HepG2 (cell line): ENCODE data around the gene CMTM1. TPM values are rescaled to one million over a fixed set of nuclear protein-coding genes. Genes with fewer than 3 reads are reported as not detected.
A peak's percentile ranks its signal among the peaks of the same experiment; 100 is the strongest.

Experiments used
- ATAC-seq: fragments of 200-7000 bp; cut with Tn5 transposase; 3 replicates; pipeline ENCODE4 v1.9.1; 2020; ENCODE audit warnings: mild to moderate bottlenecking, moderate library complexity
- BruUV-seq: library from RNA; stranded (reverse); fragments of 400-500 nt; replicated peaks from 2 replicates; lab custom pipeline; 2021; lab: Mats Ljungman, UMichigan
- CTCF ChIA-PET: fragments of 300-600 bp; formaldehyde crosslinking; extraction: SDS; loops from one replicate; lab custom pipeline; 2021; ENCODE audit warnings: low total read pairs, inconsistent platforms, low intra/inter-chr PET ratio; lab: Yijun Ruan, JAX
- POLR2A ChIA-PET: fragments of 350-600 bp; sonication (Branson Sonifier 250); formaldehyde crosslinking; loops from one replicate; lab custom pipeline; 2020; ENCODE audit warnings: antibody characterized with exemption, inconsistent platforms; lab: Yijun Ruan, JAX
- DNase-seq: peaks from one replicate; pipeline ENCODE4 v3.0.0-alpha.2; 2015; ENCODE audit warnings: low spot score
- FAIRE-seq: peaks from 3 replicates; lab custom pipeline; 2011; peaks lifted over from hg19 to GRCh38; lab: Jason Lieb, UNC
- H2AFZ ChIP-seq: one replicate; pipeline ENCODE4 v1.6.1; 2011; ENCODE audit warnings: low read length, inconsistent platforms
- H3K27ac ChIP-seq: fragments of 300-600 bp; 3 replicates; pipeline ENCODE4 v1.8.0; 2011; ENCODE audit warnings: mixed run types, mild to moderate bottlenecking, mixed read lengths, low read length, inconsistent platforms; ENCODE audit not compliant: insufficient read depth; ENCODE audit errors: extremely low read length
- H3K27me3 ChIP-seq, 2 experiments: fragments of 200-600 bp in 1 of 2; 2 replicates in 1 of 2; 3 replicates in 1 of 2; pipeline versions ENCODE4 v1.6.0 to v1.8.0; 2011; ENCODE audit warnings: low read length in 2 of 2, mild to moderate bottlenecking in 2 of 2, moderate library complexity in 2 of 2, inconsistent platforms in 1 of 2; ENCODE audit not compliant: insufficient read depth in 2 of 2, control insufficient read depth in 1 of 2
- H3K36me3 ChIP-seq, 2 experiments: fragments of 200-600 bp in 1 of 2; replicated peaks in 1 of 2; 2 replicates in 1 of 2; 3 replicates in 1 of 2; pipeline versions ENCODE4 v1.5.1 to v1.8.0; 2011; ENCODE audit warnings: low read length in 2 of 2, inconsistent platforms in 1 of 2; ENCODE audit not compliant: insufficient read depth in 2 of 2, control insufficient read depth in 1 of 2
- H3K4me1 ChIP-seq: 2 replicates; pipeline ENCODE4 v1.5.1; 2012; ENCODE audit warnings: low read length, inconsistent platforms; ENCODE audit not compliant: insufficient read depth
- H3K4me2 ChIP-seq: 2 replicates; pipeline ENCODE4 v1.6.0; 2011; ENCODE audit warnings: low read depth, low read length, inconsistent platforms
- H3K4me3 ChIP-seq, 3 experiments: fragments of 200-600 bp in 1 of 3; sonication (generic), shearing (Covaris generic) in 1 of 3; replicated peaks in 1 of 3; 2 replicates each; pipeline ENCODE4 v1.5.1; 2011 to 2016; ENCODE audit warnings: low read length in 3 of 3, inconsistent platforms in 2 of 3, low read depth in 2 of 3, mild to moderate bottlenecking in 2 of 3, control low read depth in 1 of 3, mixed read lengths in 1 of 3; ENCODE audit not compliant: insufficient read depth in 1 of 3
- H3K79me2 ChIP-seq: one replicate; pipeline ENCODE4 v1.6.1; 2011; ENCODE audit warnings: low read length, inconsistent platforms; ENCODE audit not compliant: insufficient read depth
- H3K9ac ChIP-seq: 2 replicates; pipeline ENCODE4 v1.6.0; 2011; ENCODE audit warnings: mild to moderate bottlenecking, low read depth, low read length, inconsistent platforms; ENCODE audit not compliant: insufficient read depth
- H3K9me3 ChIP-seq: 2 replicates; pipeline ENCODE4 v1.5.1; 2012; ENCODE audit warnings: mild to moderate bottlenecking, low read length
- H4K20me1 ChIP-seq: 2 replicates; pipeline ENCODE4 v1.6.0; 2011; ENCODE audit warnings: inconsistent platforms, mild to moderate bottlenecking, low read length, moderate library complexity; ENCODE audit not compliant: insufficient read depth
- ADNP ChIP-seq: sonication (generic); formaldehyde crosslinking; IDR thresholded peaks from 2 replicates; pipeline ENCODE4 v1.4.0; 2020; ENCODE audit warnings: missing genetic modification reagents
- AHR ChIP-seq: IDR thresholded peaks from 2 replicates; pipeline ENCODE4 v1.6.1; 2018; ENCODE audit warnings: missing genetic modification reagents, missing compliant biosample characterization
- FOXJ3 ChIP-seq: sonication (generic); formaldehyde crosslinking; IDR thresholded peaks from 2 replicates; pipeline ENCODE4 v1.4.0; 2020; ENCODE audit warnings: missing genetic modification reagents, mild to moderate bottlenecking, borderline replicate concordance
- FOXK1 ChIP-seq: sonication (generic); formaldehyde crosslinking; IDR thresholded peaks from 2 replicates; pipeline ENCODE4 v1.4.0; 2020; ENCODE audit warnings: low read depth, missing genetic modification reagents, borderline replicate concordance
- HIVEP1 ChIP-seq: sonication (generic); formaldehyde crosslinking; IDR thresholded peaks from 2 replicates; pipeline ENCODE4 v1.4.0; 2020; ENCODE audit warnings: mild to moderate bottlenecking, missing genetic modification reagents
- PHF8 ChIP-seq: sonication (generic); formaldehyde crosslinking; IDR thresholded peaks from 2 replicates; pipeline ENCODE4 v1.5.0; 2020; ENCODE audit warnings: missing genetic modification reagents
- ZBTB10 ChIP-seq: sonication (generic); formaldehyde crosslinking; IDR thresholded peaks from 2 replicates; pipeline ENCODE4 v1.4.0; 2020; ENCODE audit warnings: missing genetic modification reagents, borderline replicate concordance
- ZBTB7A ChIP-seq: sonication (generic); formaldehyde crosslinking; IDR thresholded peaks from 2 replicates; pipeline ENCODE4 v1.8.0; 2022; ENCODE audit warnings: mild to moderate bottlenecking, missing genetic modification reagents
- ZNF24 ChIP-seq: fragments of 450-650 bp; IDR thresholded peaks from 2 replicates; pipeline ENCODE4 v1.6.1; 2017; ENCODE audit warnings: antibody characterized with exemption, mild to moderate bottlenecking
- ZNF350 ChIP-seq: sonication (generic); formaldehyde crosslinking; IDR thresholded peaks from 2 replicates; pipeline ENCODE4 v1.4.0; 2020; ENCODE audit warnings: mild to moderate bottlenecking, low read depth, missing genetic modification reagents, borderline replicate concordance
- ZNF512B ChIP-seq: sonication (generic); formaldehyde crosslinking; IDR thresholded peaks from 2 replicates; pipeline ENCODE4 v1.5.1; 2020; ENCODE audit warnings: missing genetic modification reagents, mild to moderate bottlenecking, borderline replicate concordance
- WGBS: methylation state at CpG from one replicate; pipeline ENCODE4 v1.1.6; 2017; ENCODE audit warnings: low lambda C conversion rate; 5-methylcytosine and 5-hydroxymethylcytosine counted together
- in situ Hi-C: cut with HindIII; loops from 2 replicates; pipeline ENCODE4 v1.10.0; 2017; ENCODE audit warnings: low pct_unique_long_range_greater_than_20kb; ENCODE audit not compliant: extremely low pct_ligation_motif_present
- intact Hi-C: fragments of 100-400 bp; cut with micrococcal nuclease; formaldehyde crosslinking; loops from one replicate; pipeline ENCODE4 v1.10.0; 2022; ENCODE audit not compliant: unreplicated experiment
- polyA plus RNA-seq, 8 experiments: library from polyadenylated mRNA; depleted of rRNA in 3 of 8; stranded (reverse) in 7 of 8; unstranded in 1 of 8; fragments of >200 nt; fragmentation: Illumina TruSeq in 4 of 8; extraction: Trizol in 4 of 8; gene quantifications; 2 replicates each; pipeline versions ENCODE4 v1.2.1 to v1.2.3, GENCODE V29; 2011 to 2016; ENCODE audit warnings: low read depth in 4 of 8, missing spikeins in 1 of 8, mixed read lengths in 1 of 8; ENCODE audit not compliant: insufficient read depth in 1 of 8
- total RNA-seq, 5 experiments: library from RNA; depleted of rRNA; stranded (reverse); fragments of >200 nt; fragmentation: Illumina TruSeq; extraction: Trizol; gene quantifications; 2 replicates each; pipeline ENCODE4 v1.2.3, GENCODE V29; 2016; ENCODE audit warnings: low read depth in 1 of 5

The CMTM1 gene
- total and polyA plus RNA-seq, 2 of the 13 experiments (the other 11 are each of a cell fraction or from before 2014, with no cell fraction given) = 1.7 to 2.9 TPM

GRCh38 chr16:66516509-66516807 is 49.8 kb upstream of the CMTM1 start (continued):
- TF ChIP-seq ZBTB10 (CRISPR knock-in tag) = no peak
- no peak; the same call in 1 of the 2 replicates for TF ChIP-seq AHR (CRISPR knock-in tag)
- 0 out of 2 replicates have a peak, but pooled peaks have one; percentile 39 for TF ChIP-seq ZNF512B (CRISPR knock-in tag)

GRCh38 chr16:66516808-66517585 is 49.2 kb upstream of the CMTM1 start:
- DNase-seq (peak; percentile 100), ATAC-seq (peak; percentile 93), FAIRE-seq (peak; percentile 100)
- no peak overlapping the region for H2AFZ ChIP-seq
- intact Hi-C loops = loop anchor here (1.0 to 2.0 kb wide), 3 partner anchors 34 to 88 kb away; partner anchors contain the start of gene CMTM3
- H3K79me2 ChIP-seq = no peaks in the 10 kb centered on the region
- CTCF ChIA-PET = no interaction called here
- peak overlapping the region; percentile 35 to 67 (median 43) for H3K4me3 ChIP-seq
- 0 out of 5 replicates have a peak, but pooled peaks cover 0 to 4% of the 10 kb centered on the region in 2 experiments for H3K36me3 ChIP-seq
- peaks cover 61% of the 10 kb centered on the region for H3K4me1 ChIP-seq
- WGBS = 3% methylated on average over 15 of the region's 15 CpGs
- no peaks in the 10 kb centered on the region for H3K9me3 ChIP-seq
- no peaks in the 10 kb centered on the region for H4K20me1 ChIP-seq
- peak overlapping the region; percentile 97 for H3K4me2 ChIP-seq
- peak overlapping the region; percentile 99 for H3K27ac ChIP-seq
- in situ Hi-C loops = no loop called here
- H3K9ac ChIP-seq = peak overlapping the region; percentile 92
- H3K27me3 ChIP-seq = no peaks in the 10 kb centered on the region
- TSS peak; percentile 99 for BruUV-seq
- POLR2A ChIA-PET = interaction anchor here (0.8 to 1.7 kb wide), 10 partner anchors 9 to 110 kb away, joined by 3 to 21 read pairs (median 4); partner anchors contain the start of genes CKLF, CMTM3 and TK2
- TF ChIP-seq ADNP (CRISPR knock-in tag) (no peak), ZNF24 (no peak), ZNF350 (CRISPR knock-in tag) (peak; percentile 56; the same call in 1 of the 2 replicates), HIVEP1 (peak; percentile 92), FOXK1 (CRISPR knock-in tag) (peak; percentile 85; the same call in 1 of the 2 replicates), ZBTB7A (CRISPR knock-in tag) (no peak; the same call in 1 of the 2 replicates), FOXJ3 (CRISPR knock-in tag) (peak; percentile 90), PHF8 (CRISPR knock-in tag) (peak; percentile 76)
